NCI-H526 treated with DMSO at 0.1 percent for 48 hours (cell line): Measurements from ENCODE around the gene JPH4.

Experiments used
- DNase-seq: peaks from one replicate; lab custom pipeline; 2025; lab: John Stamatoyannopoulos, UW

The JPH4 gene

GRCh38 chr14:23563473-23564180, 15.0 kb downstream of the JPH4 start:
- no peak for DNase-seq

DNA sequence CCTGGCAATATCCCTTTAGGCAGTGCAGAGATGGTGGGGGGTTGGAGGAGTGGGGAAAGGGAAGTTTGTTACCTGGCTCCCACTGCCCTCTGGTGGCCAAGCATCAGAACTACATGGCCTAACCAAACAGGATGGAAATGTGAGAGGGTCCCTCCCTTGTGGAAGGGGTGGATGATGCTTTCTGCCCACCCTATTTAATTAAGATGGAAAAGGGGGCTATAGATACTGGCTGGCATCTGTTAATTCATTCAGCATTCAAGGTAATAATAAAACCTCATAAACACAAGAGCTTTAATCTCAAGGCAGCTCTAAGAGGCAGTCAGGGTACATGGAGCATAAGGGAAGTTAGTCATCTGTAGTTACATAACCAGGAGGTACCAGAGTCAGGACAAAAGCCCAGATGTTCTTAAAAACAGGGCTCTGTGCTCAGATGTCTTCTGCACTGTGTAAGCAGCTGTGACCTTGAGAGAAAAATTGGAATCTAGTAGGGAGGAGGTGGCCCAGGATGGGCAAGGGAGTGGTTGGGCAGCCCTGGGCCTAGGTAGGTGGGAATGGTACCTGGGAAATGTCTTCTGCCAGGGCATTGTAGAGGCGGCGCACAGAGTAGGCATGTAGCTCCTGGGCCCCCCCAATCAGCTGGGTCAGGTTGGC, 15.6 kb downstream of the JPH4 start:
- peak; percentile 26 for DNase-seq

DNA sequence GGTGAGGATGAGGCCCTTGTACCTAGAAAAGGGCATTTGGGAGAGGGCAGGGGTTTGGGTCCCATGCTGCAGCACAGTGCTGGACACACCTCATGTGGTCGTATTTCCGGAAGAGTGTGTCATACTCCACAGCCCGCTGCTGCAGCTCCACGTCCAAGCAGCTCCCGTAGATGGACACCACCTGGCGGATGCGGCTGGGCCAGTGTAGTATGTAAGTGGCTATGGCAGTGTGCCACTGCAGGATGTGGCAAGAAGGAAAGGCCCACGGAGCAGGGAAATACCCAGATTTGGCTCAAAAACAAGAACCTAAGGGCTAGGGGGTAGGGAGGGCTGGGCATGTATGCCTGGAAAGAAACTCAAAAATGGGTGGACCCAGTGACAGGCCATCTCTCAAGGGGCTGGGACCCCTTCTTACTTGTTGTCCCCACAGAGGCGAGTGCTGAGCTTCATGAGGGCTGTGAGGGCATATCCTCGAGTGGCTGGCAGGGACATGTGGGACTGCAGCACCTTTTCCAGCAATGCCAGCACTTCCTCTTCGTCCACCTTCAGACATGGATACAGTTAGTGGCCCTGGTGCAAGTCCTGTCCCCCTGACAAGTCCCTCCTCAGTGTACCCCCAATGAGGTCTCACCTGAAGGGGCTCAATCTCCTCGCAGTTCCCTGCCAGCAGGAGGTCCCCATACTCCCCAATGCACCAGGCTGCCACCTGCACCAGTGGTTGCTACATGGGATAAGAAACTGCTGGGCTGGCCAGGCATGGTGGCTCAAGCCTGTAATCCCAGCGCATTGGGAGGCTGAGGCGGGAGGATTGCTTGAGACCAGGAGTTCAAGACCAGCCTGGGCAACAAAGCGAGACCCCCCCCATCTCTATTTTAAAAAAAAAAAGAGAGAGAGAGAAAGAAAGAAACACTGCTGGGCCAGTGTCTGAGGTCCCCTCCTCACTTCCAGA, 16.4 kb downstream of the JPH4 start:
- no peak for DNase-seq

DNA sequence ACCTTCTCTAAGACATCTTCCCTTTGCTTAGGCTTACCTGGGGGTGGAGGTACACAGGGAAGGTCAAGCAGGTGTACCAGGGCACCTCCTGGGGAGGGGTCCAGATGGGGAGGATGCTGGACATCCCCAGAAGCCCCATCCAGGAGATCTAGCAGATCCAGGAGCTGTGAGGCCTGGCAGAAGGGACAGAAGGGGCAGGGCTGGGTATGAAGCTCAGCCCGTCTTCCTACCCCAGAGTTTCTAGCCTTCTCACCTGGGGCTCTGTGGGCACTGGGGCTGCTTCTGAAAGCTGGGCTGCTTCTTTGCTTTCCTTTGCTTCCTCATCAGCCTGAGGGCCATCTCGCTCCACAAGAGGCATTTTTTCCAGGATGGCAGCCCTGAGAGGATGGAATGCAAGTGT, 17.3 kb downstream of the JPH4 start:
- DNase-seq: no peak

GRCh38 chr14:23559926-23560520, 18.6 kb downstream of the JPH4 start:
- DNase-seq: no peak

- DNase-seq: no peak
Observed at GRCh38 chr14:23559010-23559925, 19.3 kb downstream of the JPH4 start.

GRCh38 chr14:23558346-23559009, 20.1 kb downstream of the JPH4 start:
- no peak for DNase-seq

DNA sequence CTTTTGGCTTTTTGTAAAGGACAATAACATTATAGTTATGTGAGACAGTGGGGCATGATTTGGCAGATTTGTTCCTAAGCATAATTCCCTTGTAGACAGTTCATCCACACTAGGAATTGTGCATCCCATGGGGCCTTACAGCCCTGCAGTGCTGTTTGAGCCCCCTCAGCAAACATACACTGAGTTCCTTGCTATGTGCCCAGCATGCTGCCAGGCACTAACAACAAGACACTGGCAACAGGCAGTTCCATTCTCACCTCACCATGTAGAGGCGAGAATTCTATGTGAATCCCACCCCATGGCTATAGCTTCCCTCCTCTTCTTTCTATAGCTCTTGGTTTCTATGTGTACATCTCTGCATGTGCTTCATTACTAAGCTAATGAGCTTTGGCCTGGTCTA, 20.6 kb downstream of the JPH4 start:
- DNase-seq: no peak

- DNase-seq: no peak
Observed at GRCh38 chr14:23557521-23557920, 21.1 kb downstream of the JPH4 start.

DNA sequence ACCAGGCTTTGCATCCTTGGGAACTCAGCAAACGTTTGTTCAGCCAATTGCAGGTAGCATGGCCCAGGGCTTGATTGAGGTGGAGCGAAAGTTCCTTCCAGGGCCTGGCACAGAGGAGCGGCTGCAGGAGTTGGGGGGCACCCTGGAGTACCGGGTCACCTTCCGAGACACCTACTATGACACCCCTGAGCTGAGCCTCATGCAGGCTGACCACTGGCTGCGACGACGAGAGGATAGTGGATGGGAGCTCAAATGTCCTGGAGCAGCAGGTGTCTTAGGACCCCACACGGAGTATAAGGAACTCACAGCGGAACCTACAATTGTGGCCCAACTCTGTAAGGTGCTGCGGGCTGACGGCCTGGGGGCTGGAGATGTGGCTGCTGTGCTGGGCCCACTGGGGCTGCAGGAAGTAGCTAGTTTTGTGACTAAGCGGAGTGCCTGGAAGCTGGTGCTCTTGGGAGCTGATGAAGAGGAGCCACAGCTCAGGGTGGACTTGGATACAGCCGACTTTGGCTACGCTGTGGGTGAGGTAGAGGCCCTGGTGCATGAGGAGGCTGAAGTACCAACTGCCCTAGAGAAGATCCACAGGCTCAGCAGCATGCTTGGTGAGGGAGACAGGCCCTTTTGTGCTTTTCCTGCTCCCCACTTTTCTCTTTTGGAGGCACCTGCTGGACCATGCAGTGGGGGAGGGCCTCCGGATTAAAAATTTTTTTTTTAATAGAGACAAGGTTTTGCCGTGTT, 21.7 kb downstream of the JPH4 start:
- DNase-seq: no peak

DNA sequence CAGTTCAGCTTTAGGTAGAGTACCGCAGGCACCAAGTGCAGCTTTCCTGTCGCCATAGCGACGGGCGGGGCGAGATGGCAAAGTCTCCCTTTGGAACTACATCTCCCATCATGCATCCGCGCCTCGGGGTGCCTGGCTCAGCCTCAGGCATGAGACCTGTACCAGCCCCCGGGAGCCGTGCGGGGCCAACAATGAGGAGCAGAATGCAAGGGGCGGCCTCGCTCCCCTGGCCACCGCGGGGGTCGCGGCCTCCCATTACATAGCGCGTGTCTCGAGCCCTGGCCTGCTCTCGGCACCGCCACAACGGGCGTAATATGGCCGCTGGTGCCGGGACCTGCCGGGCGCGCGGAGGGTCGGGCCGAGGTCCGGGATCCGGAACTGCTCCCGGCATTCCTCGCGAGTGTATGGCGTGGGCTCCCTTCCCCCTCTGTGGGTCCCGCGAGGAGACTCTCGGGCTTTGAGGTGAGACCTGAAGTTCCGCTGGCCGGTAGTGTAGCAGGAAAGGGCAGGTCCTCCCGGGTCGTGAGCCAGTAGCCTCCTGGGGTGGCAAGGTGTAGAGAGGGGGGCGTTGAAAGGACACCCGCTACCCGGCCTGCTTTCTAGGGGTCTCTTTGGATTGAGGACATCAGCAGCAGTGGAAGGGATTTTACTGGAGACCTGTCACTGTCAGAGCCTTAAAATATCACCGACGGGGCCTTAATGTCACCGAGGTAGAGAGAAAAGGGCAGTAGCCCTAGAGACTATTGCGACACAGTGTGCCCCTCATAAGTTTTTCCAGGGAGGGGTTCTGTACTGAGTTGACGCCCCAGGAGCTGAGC, 22.5 kb downstream of the JPH4 start, which contains the start of gene THTPA:
TSS of gene THTPA (plus strand) at position 390 of the 818 bp plus-strand sequence. CDS start 487 bp downstream, outside the sequence.
- peak; percentile 86 for DNase-seq

- no peak for DNase-seq
Observed at GRCh38 chr14:23555533-23555881, 23.1 kb downstream of the JPH4 start.

DNA sequence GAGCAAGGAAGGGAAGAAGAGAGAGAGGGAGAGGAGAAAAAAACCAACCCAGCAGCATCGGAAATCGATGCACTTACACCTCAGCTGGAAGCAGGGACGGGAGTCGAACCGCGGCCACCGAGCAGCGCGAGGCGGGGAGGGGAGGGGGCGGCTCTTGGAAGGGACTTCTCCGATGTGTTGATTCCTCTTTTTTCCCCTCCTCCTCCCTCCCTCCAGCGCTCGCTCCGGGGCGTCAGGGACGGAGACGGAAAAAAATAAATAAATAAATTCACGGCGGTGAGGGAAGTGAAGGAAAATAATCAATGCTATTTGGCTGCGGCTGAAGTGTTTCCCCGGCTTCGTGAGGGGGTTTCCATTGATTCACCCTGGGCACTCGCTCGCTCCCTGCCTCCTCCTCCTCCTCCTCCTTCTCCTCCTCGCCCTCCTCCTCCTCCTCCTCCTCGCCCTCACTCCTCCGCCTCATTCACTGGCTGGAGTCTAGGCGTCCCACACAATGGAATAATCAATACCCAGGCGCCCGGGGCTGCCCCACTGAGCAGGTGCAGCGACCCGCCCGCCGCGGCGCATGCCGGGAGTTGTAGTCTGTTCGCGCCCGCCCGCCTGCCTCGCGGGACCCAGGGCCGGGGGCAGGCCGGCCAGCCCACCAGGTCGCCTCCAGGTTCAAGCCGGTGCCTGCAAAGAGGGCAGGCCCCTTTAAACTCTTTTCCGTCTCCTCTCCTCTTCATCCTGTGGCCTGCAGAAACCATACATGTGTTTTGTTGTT, 27.1 kb downstream of the JPH4 start, which contains the start of gene ZFHX2:
TSS of gene ZFHX2 (minus strand) at position 500 of the 763 bp plus-strand sequence. CDS start 16,440 bp downstream, outside the sequence.
- peak; percentile 81 for DNase-seq

DNA sequence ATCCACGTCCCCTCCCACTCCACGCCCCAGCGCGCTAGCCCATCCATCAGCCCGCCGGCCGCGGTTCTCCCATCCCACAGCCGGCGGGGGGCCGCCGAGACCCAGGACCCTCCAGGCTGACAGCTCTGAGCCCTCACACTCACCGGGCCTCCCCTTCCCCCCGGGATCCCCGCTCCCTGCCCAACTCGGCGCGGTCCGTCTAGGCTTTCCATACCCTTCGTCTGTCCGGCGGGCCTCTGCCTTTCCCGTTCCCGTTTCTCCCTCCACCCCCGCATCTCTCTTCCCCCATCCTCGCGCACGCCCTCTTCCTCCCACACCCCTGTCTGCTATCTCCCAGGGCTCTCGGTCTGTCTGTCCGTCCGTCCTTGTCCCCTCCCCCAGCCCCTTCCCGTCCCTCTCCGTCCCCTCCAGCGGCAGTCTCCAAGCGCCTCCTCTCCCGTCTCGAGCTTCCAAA, 27.8 kb downstream of the JPH4 start:
- DNase-seq: no peak

- no peak for DNase-seq
Observed at GRCh38 chr14:23550131-23550811, 28.3 kb downstream of the JPH4 start.

DNA sequence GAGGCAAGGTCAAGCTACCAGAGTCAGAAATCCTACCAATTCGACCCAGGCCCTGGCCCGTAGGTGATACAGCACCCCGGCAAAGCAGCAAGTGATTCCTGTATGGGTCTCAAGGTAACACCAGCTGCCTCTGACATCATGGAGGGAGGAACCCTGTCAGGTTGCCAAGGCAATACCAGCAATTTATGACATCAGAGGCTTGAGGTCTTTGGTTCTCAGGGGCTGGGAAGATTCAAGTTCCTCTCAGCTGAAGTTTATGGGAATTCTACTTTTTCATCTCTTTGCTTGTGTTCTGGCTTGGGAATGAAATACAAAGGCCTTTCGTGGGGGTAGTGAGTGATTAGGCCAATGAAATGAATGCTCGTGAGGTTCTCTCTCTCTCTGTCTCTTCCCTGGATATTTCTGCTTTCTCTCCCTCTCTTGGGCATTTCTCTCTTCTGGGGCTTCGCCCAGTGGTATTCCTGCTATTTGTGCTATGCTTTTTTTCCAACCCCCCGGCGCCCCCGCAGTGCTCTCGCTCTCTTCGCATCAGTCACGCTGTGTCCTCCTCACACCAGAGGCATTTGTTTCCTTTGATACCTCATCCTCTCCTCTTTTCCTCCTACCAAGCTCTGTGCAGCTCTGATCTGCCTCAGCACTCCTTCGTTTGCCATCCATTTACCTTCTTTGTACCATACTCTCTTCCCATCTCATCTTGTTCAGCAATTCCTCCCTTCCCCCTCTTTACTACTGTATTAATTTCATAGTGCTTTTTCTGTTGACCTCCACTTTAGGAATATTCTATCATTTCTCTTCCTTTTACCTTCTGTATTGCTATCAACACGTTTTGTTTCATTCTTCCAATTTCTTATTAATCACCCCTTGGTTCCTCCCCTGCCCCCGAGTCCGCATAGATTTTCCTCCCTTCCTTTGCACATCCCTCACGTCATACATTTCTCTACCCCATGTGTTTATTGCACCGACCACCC, 30.0 kb downstream of the JPH4 start:
- no peak for DNase-seq
